Naive B cell (primary cell): ENCODE data around the gene PLIN4. TPM values are rescaled to one million over a fixed set of nuclear protein-coding genes. Genes with fewer than 3 reads are reported as not detected.

Experiments used
- ATAC-seq, 2 donors: fragments of 150-1000 bp; cut with Tn5 transposase; 2 replicates each; pipeline ENCODE4 v1.10.0; 2021; ENCODE audit warnings: low read depth in 2 of 2, mild to moderate bottlenecking in 2 of 2, moderate library complexity in 2 of 2
- DNase-seq: peaks from one replicate; pipeline ENCODE4 v3.0.0; 2022
- H3K27ac Mint-ChIP-seq, 6 donors: one replicate each; pipeline ENCODE4 v1.8.0; 2020 to 2022; ENCODE audit warnings: mild to moderate bottlenecking in 6 of 6, mixed read lengths in 6 of 6, moderate library complexity in 5 of 6, inconsistent platforms in 2 of 6
- H3K27me3 Mint-ChIP-seq, 3 donors: one replicate each; pipeline ENCODE4 v1.8.0; 2021 to 2022; ENCODE audit warnings: mixed read lengths in 3 of 3, mild to moderate bottlenecking in 1 of 3
- H3K36me3 Mint-ChIP-seq, 2 donors: one replicate each; pipeline ENCODE4 v1.8.0; 2020 to 2022; ENCODE audit warnings: mixed read lengths in 2 of 2, inconsistent platforms in 1 of 2, mild to moderate bottlenecking in 1 of 2
- H3K4me1 Mint-ChIP-seq, 3 donors: one replicate each; pipeline ENCODE4 v1.8.0; 2020 to 2022; ENCODE audit warnings: mixed read lengths in 3 of 3, inconsistent platforms in 1 of 3, mild to moderate bottlenecking in 1 of 3, moderate library complexity in 1 of 3
- H3K4me3 Mint-ChIP-seq, 8 donors: one replicate each; pipeline ENCODE4 v1.8.0; 2020 to 2022; ENCODE audit warnings: mild to moderate bottlenecking in 8 of 8, mixed read lengths in 8 of 8, moderate library complexity in 8 of 8, inconsistent platforms in 2 of 8
- H3K9me3 Mint-ChIP-seq, 7 donors: one replicate each; pipeline ENCODE4 v1.8.0; 2020 to 2022; ENCODE audit warnings: mixed read lengths in 7 of 7, mild to moderate bottlenecking in 5 of 7, inconsistent platforms in 2 of 7, moderate library complexity in 1 of 7
- polyA plus RNA-seq, 6 donors: library from polyadenylated mRNA; unstranded; fragments of 300-500 nt; fragmentation: Illumina TruSeq; gene quantifications; one replicate each; pipeline ENCODE4 v1.2.3, GENCODE V29; 2021; ENCODE audit warnings: low read depth in 6 of 6

The PLIN4 gene
- polyA plus RNA-seq, 6 donors from 2014 or later, result 0.04 to 0.21 (median 0.14) TPM; not detected in 2

DNA sequence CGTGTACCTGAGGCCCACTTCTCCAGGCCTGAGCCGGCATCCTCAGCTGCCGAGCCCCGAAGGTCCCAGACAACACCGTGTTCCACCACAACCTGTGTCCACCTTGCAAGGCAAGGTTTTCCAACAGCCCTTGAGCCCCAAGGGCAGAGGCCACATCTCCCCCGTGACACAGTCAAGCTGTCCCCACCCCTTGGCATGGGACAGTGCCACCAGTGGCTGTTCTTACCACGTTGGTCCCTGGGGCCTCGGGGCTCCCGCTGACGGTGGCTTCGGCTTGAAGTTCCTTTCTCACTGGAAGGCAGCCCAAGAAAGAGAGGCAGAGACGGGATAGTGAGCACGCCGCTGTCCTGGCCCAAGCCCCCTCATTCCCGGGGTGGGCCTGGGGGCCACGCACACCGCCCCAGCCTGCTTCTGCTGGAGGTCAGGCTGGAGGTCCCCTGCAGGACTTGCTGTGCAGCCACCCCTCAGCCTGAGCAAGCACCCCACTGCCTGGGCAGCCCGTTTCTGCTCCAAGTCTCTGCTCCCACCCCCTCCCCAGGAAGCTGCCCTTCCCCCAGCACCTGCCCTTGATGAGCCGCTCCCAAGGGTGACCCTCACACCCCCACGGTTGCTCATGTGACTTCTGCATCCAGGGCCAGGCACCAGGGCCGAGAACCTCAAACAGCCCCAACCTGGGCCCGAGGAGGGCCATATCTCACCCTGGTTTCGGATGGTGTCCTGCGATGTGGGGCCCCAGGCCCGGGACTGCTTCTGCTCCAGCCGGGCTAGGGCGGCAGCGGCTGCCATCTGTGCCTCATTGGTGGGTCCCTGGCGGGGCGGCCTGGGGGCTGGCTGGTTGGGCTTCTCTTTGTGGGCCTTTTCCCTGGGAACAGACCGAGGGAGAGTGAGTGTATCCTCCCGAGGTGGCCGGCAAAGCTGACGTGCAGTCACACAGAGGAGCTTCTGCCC, 64.8 kb downstream of the PLIN4 start:
- H3K27me3 Mint-ChIP-seq, result no peaks in the 10 kb centered on the region
- ATAC-seq (no peak), DNase-seq (no peak)
- peaks cover 0 to 6% of the 10 kb centered on the region in 2 donors for H3K36me3 Mint-ChIP-seq
- H3K4me1 Mint-ChIP-seq, result peaks cover 13 to 27% (median 24%) of the 10 kb centered on the region in 3 donors
- no peaks in the 10 kb centered on the region for H3K9me3 Mint-ChIP-seq
- H3K4me3 Mint-ChIP-seq, result no peak overlapping the region
- peak overlapping the region in 1 of 6 donors; percentile 29 for H3K27ac Mint-ChIP-seq

DNA sequence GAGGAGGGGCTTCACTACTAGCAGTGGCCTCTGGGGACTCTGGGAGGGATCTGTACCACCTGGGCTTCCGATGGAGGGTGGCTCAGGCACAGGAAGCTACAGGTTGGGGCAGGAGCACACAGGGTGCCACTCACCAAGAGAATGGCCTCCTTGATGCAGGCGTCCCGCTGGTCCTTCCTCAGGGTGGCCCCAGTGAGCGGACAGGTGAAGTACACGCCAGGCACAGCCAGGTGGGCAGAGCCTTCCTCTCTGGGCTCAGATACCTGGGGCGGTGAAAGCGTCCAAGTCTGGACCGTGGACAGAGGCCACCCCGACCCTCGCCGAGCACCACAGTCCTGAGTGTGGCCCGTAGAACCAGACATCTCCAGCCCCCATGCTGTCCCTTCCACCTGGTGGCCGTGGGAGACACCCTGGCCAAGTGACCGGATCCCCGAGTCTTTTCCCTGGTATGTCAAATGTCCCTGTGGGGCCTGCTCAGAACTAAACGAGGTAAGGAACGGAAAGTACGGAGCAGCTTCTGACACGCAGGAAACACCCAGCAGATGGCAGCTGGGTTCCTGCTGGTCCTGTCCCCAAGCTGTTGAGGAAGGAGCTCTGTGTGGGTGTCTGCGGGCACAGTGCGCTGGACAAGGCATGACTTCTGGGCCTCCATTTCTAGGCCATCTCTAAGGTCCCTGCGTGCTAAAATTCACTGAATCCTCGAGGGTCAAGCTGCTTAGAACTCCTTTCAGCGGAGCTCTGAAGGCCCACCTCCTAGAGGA, 65.9 kb downstream of the PLIN4 start:
- peaks cover 0 to 6% of the 10 kb centered on the region in 2 donors for H3K36me3 Mint-ChIP-seq

More for the DNA sequence above, 65.9 kb downstream of the PLIN4 start:
- H3K9me3 Mint-ChIP-seq, result no peaks in the 10 kb centered on the region
- peak overlapping the region in 2 of 8 donors; percentile 12 to 40 for H3K4me3 Mint-ChIP-seq
- no peaks in the 10 kb centered on the region for H3K27me3 Mint-ChIP-seq
- DNase-seq (no peak), ATAC-seq (no peak)
- H3K27ac Mint-ChIP-seq, result no peak overlapping the region
- H3K4me1 Mint-ChIP-seq, result peaks cover 13 to 24% (median 19%) of the 10 kb centered on the region in 3 donors

Other genes with a start within 250 kb of the PLIN4 start
- gene SHD, start 239.2 kb downstream of the PLIN4 start, polyA plus RNA-seq, result not detected
- gene TMIGD2, start 216.1 kb downstream of the PLIN4 start, polyA plus RNA-seq, result not detected
- gene FSD1, start 213.9 kb downstream of the PLIN4 start, polyA plus RNA-seq, result 1 to 10 TPM in 3 of 6 donors, under 1 TPM in 1, not detected in 2; 1.00 to 1.6 (median 1.3) TPM
- under 1 TPM in 1 of 6 donors, not detected in 5; 0.94 TPM for gene STAP2, start 179.7 kb downstream of the PLIN4 start, polyA plus RNA-seq
- 1 to 10 TPM; 4.6 to 6.3 (median 5.4) TPM for gene MPND, start 174.9 kb downstream of the PLIN4 start, polyA plus RNA-seq
- gene SH3GL1, start 117.9 kb downstream of the PLIN4 start, polyA plus RNA-seq, result 10 to 100 TPM in 5 of 6 donors, 1 to 10 TPM in 1; 4.9 to 18.5 (median 12.7) TPM
- 1 to 10 TPM in 5 of 6 donors, under 1 TPM in 1; 0.14 to 4.8 (median 2.7) TPM for gene CHAF1A, start 115.8 kb downstream of the PLIN4 start, polyA plus RNA-seq
- 1 to 10 TPM; 3.6 to 9.1 (median 5.6) TPM for gene UBXN6, start 60.7 kb downstream of the PLIN4 start, polyA plus RNA-seq
- gene HDGFL2, start 46.2 kb downstream of the PLIN4 start, polyA plus RNA-seq, result 10 to 100 TPM in 4 of 6 donors, 1 to 10 TPM in 1, under 1 TPM in 1; 0.91 to 22.7 (median 11.5) TPM
- gene PLIN5, start 16.7 kb upstream of the PLIN4 start, polyA plus RNA-seq, result under 1 TPM in 1 of 6 donors, not detected in 5; 0.52 TPM
- under 1 TPM in 3 of 6 donors, not detected in 3; 0.12 to 0.58 (median 0.25) TPM for gene LRG1, start 21.6 kb upstream of the PLIN4 start, polyA plus RNA-seq
- not detected for gene SEMA6B, start 41.2 kb upstream of the PLIN4 start, polyA plus RNA-seq
- 10 to 100 TPM in 1 of 6 donors, 1 to 10 TPM in 5; 4.7 to 14.2 (median 8.0) TPM for gene TNFAIP8L1, start 121.0 kb upstream of the PLIN4 start, polyA plus RNA-seq
- gene MYDGF, start 151.9 kb upstream of the PLIN4 start, polyA plus RNA-seq, result 100 to 1,000 TPM in 1 of 6 donors, 10 to 100 TPM in 5; 80.0 to 105 (median 83.2) TPM
- 10 to 100 TPM; 15.6 to 36.0 (median 17.4) TPM for gene DPP9, start 205.4 kb upstream of the PLIN4 start, polyA plus RNA-seq